T47D (cell line): Measurements from ENCODE around the gene PTPRT.

Experiments used
- DNase-seq, 2 experiments: peaks; one replicate each; pipeline versions ENCODE4 v3.0.0 to v3.0.0-alpha.2; 2011 to 2012; ENCODE audit warnings: low read depth in 1 of 2, low spot score in 1 of 2
- JUND ChIP-seq: IDR thresholded peaks from 2 replicates; pipeline ENCODE4 v1.6.1; 2012; ENCODE audit warnings: low read depth
- in situ Hi-C: cut with HindIII; loops from 2 replicates; pipeline ENCODE4 v1.10.0; 2016; ENCODE audit warnings: low sequenced_read_pairs, low pct_unique_long_range_greater_than_20kb

The PTPRT gene

DNA sequence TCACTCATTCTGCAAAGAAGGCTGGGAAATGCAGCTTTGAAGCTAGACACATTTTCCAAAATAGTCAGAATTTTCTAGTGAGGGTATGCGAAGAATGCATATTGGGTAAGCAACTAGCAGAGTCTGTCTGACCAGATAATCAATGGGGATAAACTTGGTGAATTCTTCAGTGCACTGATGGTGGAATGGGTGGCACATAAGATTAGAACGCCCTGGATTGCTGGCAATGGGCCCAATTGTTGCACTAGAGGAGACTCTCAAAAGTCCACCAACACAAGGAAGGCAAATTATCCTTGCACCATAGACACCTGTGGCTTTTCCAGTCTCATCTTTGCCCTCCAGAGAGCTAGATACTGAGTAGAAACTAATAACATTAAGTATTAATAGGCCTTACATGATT is 167.6 kb downstream of the PTPRT start:
- in situ Hi-C loops: no loop called here
- TF ChIP-seq JUND: no peak
- DNase-seq: no peak

DNA sequence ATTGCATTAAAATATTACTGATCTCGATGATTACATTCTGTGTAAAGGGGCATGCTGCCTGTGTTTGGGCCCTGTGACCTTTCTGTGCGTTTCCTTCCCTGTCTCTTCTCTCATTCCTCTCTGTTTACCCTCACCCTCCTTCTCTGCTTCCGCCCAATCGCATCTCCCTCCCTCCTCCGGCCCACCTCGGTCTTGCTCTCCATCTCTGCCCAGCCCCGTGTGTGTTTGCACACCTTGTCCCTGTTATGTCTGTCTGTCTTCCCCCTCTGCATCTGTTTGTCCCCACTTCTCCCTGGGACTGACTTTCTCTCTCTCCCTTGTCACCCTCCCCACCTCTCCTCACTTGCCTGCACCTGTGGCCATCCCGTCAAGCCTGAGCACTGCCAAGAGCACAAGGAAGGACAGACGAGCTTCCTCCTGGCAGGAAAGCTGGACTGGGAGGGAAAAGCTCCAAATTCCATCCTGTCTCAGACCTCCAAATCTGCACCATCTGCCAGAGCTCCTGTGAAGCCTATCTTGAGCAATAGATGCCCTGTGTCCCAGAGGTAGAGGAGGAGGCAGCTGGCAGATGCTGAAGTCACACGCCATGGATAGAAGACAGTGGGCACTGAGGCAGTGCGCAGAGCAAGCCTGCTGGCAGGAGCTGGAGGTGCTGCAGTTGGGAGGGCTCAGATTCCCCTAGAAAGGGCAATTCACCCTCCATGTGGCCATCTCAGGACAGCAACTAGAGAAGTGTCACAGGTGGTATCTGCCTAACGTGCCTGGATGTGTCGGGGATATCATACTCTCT is 172.3 kb downstream of the PTPRT start:
- TF ChIP-seq JUND: no peak
- in situ Hi-C loops: no loop called here
- no peak for DNase-seq

DNA sequence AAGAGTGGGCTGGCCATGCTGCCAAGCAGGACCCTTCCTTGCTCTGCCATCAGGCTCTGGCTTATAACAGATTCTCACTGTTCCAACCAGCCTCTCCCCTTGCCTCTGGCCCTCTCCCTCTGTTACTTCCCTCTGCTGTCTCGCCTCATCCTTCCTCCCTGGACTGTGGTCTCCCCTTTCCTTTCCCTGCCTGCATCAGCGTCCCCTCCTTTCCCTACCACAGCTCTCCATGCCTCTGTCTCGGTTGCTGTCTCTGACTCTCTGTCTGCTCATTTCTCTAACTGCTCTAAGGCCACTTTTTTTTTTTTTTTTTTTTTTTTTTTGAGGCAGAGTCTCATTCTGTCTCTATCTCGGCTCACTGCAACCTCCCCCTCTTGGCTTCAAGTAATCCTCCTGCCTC is 173.4 kb downstream of the PTPRT start:
- in situ Hi-C loops: no loop called here
- no peak for TF ChIP-seq JUND
- no peak for DNase-seq

DNA sequence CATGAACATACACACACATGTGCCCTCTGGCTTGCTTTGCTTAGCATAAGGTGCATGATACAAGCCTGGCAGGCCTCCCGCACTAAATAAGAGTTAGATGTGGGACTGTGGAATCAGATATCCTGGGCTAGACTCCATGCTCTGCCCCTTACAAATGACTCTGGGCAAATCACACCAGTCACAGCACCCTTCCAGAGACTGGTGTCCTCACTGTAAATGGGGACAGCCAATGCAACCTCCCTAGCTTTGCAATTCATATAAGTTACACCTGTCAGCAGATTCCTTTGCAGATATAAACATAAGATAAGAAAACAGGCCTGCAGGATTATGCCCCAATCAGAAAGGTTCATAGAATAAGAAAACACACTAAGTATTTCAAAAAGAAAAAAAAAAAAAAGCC is 174.1 kb downstream of the PTPRT start:
- TF ChIP-seq JUND: no peak
- in situ Hi-C loops: no loop called here
- no peak for DNase-seq

DNA sequence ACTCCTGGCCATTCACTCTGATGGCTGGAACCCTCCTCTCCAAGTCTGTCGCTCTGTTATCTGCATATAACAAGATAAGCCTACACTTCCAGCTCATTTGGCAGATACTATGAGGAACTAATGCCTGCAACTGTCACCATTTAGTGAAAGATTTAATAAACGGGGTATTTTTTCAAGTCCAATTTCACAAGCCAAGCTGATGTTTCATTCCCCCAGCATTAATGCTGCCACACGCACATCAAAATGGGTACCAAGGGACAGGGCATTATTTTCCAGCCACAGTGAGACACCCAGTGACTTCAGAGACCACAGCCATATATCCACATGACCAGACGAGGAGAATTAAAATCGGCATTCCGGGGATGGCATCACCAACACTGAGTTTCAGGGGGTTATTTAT is 175.5 kb downstream of the PTPRT start:
- in situ Hi-C loops: no loop called here
- TF ChIP-seq JUND: no peak
- no peak for DNase-seq

DNA sequence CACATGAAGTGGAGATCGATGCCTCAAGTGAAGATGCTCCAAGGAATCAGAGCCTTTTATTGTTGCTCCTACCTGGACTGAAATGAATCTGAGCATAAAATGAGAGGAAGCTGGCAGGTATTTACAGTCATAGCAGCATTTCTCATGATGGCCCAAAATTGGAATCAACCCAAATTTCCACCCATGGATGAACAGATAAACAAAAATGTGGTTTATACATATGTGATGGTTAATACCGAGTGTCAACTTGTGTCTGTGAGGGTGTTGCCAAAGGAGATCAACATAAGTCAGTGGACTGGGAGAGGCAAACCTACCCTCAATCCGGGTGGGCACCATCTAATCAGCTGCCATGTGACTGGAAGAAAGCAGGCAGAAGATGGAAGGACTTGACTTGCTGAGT is 178.2 kb downstream of the PTPRT start:
- in situ Hi-C loops: no loop called here
- TF ChIP-seq JUND: no peak
- no peak for DNase-seq

DNA sequence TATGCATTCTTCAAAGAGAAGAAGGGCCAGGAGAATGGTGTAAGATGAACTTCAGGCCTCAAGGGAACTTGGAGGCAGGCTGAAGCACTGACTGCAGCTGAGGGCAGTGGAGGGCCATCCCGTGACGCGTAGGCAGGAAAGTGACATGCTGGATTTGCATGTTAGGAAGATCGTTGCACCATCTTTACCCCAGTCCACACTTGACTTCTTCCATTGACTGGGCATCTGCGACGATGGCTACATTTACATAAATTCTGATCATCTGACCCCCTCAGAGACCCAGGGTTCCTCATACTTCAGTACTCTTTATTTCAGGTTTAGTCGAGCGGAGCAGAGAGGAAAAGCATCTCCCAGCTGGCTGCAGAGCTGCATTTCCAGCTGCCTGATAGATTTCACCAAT is 180.2 kb downstream of the PTPRT start:
- DNase-seq: no peak
- no peak for TF ChIP-seq JUND
- in situ Hi-C loops: no loop called here

DNA sequence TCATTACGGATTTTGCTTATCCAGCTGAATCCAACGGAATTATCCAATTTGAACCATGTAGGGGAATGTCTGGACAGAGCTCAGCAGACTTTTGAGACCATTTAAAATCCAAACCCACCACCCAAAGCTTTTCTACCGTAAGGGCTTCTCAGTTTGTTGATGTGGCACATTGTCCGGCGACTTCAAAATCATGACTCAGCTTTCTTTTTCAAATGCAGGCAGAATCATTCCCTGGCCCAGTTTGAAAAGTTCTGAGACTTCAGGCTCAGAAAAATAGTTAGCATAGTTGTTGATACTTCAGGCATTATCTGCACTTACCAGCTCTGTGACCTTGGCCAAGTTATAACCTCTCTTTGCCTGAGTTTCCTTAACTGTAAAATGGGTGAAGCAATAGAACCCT is 182.2 kb downstream of the PTPRT start:
- DNase-seq: no peak
- in situ Hi-C loops: no loop called here
- no peak for TF ChIP-seq JUND

DNA sequence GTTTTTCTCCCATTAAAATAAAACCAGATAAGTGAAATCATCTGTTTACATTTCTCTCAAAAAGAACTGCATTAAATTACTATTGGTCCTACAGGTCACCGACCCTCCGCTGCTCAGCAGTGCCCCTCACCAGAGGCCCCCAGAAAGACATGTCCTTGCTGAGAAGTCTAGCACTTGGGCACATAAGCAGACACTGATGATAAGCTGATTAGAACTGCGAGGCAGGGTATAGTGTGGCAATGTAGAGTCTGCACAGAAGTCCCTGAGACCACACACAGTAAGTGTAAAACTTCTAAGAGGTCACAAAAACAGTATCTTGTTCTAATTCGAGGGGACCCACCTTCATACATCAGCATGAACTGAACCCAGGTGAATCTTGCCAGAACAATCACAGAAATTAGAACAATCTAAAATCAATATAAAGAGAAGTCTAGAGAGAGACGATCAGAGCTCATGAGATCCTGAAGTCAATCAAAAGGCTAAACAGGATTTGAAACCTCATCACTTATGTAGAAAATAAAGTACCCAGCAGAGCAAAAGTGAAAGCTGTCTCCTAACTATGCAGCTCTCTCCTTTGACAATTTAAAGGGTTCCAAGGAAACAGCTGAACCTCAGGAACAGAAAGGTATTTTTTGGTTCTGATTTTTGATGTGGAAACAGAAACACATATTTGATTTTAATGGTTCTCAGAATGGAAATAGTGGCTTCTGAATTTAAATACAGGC is 182.9 kb downstream of the PTPRT start:
- DNase-seq: no peak
- in situ Hi-C loops: no loop called here
- no peak for TF ChIP-seq JUND

DNA sequence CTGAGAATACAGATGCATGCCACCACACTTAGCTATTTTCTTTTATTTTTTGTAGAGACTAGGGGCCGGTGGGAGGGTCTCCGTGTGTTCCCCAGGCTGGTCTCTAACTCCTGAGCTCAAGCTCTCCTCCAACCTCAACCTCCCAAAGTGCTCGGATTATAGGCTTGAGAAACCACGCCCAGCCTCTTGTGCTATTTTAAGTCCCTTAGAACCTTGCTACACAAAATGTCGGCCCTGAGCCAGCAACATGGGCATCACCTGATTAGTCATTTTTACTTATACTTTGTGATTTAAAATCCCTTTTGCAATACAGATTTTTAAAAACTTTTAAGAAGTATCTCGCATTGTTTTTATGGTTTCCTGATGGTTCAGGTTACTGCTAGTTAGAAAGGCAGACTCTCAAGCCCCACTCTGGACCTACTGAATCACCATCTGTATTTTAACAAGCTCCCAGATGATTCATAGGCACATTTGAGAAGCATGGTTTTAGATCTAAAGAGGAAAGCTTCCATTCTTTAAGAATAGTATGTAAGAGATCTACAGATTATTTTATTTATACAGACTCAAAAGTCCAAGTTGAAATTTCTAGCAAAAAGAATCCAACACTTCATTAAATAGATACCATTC is 186.3 kb downstream of the PTPRT start:
- in situ Hi-C loops: no loop called here
- DNase-seq: no peak
- TF ChIP-seq JUND: no peak

DNA sequence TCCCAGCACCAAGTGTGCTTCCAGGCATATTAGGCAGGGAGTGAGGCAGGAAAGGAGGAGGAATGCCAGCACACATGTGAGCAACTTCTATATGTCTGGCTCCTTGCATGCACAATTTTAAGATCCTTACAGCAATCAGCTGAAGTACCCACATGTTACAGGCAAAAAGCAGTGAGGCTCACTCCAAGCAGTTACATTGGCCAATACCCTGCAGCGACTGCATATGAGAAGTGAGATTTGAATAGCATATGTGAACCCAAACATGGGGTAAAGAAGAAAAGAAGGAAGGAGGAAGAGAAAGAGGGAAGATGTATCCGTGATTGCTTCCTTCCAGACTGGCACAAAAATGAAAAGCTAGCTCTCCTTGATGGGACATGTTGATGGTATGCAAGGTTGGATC is 193.6 kb downstream of the PTPRT start:
- in situ Hi-C loops: no loop called here
- no peak for TF ChIP-seq JUND
- DNase-seq: no peak

DNA sequence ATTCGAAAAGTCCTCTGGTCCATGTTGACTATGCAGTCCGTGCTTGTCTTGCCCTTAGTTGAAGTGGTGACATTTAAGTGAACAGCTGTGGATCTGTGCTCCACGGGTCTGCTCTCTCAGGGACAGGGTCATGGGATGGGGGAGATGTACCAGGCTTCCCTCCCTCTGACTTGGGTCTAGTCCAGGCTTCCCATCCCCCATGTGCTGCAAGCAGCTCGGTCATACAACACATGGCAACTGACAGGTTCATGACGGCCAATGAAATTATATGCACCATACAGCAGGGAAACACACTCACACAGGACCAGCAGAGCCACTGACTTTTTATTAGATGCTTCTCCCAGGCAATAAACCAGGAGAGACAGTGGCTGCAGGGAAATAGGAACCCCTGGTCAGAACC is 201.4 kb downstream of the PTPRT start:
- no peak for DNase-seq
- in situ Hi-C loops: no loop called here
- TF ChIP-seq JUND: no peak
